ENCODE results near the gene RAD51.
"Not testable (repeated sequence)": the region's sequence is repeated elsewhere in the genome, so short reads cannot be mapped to it uniquely, and the experiment has no call there.

DNA sequence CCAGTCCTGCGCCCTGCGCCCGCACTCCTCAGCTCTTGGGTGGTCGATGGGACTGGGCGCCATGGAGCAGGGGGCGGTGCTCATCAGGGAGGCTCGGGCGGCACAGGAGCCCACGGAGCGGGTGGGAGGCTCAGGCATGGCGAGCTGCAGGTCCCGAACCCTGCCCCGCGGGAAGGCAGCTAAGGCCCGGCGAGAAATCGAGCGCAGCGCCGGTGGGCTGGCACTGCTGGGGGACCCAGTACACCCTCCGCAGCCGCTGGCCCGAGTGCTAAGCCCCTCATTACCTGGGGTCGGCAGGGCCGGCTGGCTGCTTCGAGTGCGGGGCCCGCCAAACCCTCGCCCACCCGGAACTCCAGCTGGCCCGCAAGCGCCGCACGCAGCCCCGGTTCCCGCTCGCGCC lies 18.1 kb upstream of the RAD51 start:
- TF ChIP-seq, protein P1, sequence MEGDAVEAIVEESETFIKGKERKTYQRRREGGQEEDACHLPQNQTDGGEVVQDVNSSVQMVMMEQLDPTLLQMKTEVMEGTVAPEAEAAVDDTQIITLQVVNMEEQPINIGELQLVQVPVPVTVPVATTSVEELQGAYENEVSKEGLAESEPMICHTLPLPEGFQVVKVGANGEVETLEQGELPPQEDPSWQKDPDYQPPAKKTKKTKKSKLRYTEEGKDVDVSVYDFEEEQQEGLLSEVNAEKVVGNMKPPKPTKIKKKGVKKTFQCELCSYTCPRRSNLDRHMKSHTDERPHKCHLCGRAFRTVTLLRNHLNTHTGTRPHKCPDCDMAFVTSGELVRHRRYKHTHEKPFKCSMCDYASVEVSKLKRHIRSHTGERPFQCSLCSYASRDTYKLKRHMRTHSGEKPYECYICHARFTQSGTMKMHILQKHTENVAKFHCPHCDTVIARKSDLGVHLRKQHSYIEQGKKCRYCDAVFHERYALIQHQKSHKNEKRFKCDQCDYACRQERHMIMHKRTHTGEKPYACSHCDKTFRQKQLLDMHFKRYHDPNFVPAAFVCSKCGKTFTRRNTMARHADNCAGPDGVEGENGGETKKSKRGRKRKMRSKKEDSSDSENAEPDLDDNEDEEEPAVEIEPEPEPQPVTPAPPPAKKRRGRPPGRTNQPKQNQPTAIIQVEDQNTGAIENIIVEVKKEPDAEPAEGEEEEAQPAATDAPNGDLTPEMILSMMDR (IDR thresholded peaks at IDR 0.05; ENCODE audit: low read depth, low read length): not testable (repeated sequence)
- TF ChIP-seq POLR2A (IDR thresholded peaks at IDR 0.05; ENCODE audit: extremely low read depth, insufficient read length); MYC (IDR thresholded peaks at IDR 0.05; ENCODE audit: low read depth, low read length): not testable (repeated sequence)
- TF ChIP-seq, protein P2, sequence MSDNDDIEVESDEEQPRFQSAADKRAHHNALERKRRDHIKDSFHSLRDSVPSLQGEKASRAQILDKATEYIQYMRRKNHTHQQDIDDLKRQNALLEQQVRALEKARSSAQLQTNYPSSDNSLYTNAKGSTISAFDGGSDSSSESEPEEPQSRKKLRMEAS (IDR thresholded peaks at IDR 0.05; ENCODE audit: low read depth, low read length): not testable (repeated sequence)
